Measurements from ENCODE around the gene ADK. TPM values are rescaled to one million over a fixed set of nuclear protein-coding genes. Genes with fewer than 3 reads are reported as not detected.

ADK gene
- total and polyA plus RNA-seq, 7 experiments from 2014 or later: 20.7 to 43.8 (median 25.3) TPM

DNA sequence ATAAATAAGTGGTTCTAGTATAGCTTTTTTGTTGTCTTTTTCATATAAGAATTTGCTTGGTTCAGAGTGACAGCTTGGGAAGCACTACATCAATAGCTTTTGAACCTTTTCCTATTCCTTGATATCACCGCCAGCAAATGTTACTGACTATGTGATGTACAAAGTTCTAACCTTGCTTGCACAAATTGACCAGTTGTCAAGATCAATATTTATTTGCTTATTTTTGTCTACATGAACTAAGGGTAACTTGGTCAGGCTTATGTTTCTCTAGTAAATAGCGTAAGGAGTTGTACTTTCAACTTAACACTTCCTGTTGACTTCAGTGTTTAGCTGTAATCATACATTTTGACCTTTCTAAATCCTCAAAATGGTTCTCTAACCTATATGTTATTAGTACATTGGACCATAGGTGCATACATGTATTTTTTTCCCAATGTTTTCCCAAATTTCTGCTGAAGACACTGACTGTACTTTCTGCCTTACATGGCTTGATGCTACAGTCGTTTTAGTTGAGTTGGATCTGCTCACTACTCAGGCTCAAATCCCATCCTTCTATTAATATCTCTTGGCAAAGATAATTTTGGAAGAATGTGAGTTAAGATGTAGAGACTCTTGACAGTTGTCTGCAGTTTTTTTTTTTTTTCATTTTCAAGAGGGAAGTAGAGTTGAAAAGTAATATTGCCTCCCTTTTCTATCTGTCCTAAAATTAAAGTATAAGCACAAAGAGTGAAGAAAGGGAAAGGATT lies 436.3 kb downstream of the ADK start:
- peaks cover 24 to 76% (median 69%) of the 10 kb centered on the region in 7 donors for H3K4me1 Mint-ChIP-seq
- intact Hi-C loops (cut with micrococcal nuclease): loop anchor here (5.0 to 10.0 kb wide), 7 partner anchors 52 to 648 kb away; partner anchors contain the start of genes SAMD8 (in 2 of the 2), COMTD1 (in 1 of the 2) and VCL (in 1 of the 2)
- H3K27ac Mint-ChIP-seq: peak overlapping the region; percentile 87 to 97 (median 91)
- no peak overlapping the region for H3K4me3 ChIP-seq (ENCODE audit: low read length)
- H3K27ac ChIP-seq (ENCODE audit: low read depth, low read length): peak overlapping the region; percentile 42
- H3K36me3 ChIP-seq (ENCODE audit: control insufficient read depth in 2 of 3, insufficient read depth in 3 of 3, low read length in 3 of 3): no peaks in the 10 kb centered on the region
- peak overlapping the region in 9 of 10 donors; percentile 19 to 83 (median 41) for H3K4me3 Mint-ChIP-seq
- no peaks in the 10 kb centered on the region for H3K27me3 ChIP-seq (ENCODE audit: control insufficient read depth in 2 of 2, insufficient read depth in 2 of 2, low read length in 2 of 2)
- CTCF ChIA-PET: interaction anchor here (0.7 to 1.4 kb wide), 2 partner anchors 13 to 168 kb away, joined by 3 to 6 read pairs; no protein-coding TSS in a partner anchor
- no peaks in the 10 kb centered on the region for H3K27me3 Mint-ChIP-seq
- DNase-seq: no peak
- no peak for ATAC-seq
- POLR2A ChIA-PET: interaction anchor here (0.6 to 1.5 kb wide), 2 partner anchors 238 to 556 kb away, joined by 3 to 4 read pairs; no protein-coding TSS in a partner anchor
- no peaks in the 10 kb centered on the region for H3K9me3 ChIP-seq (ENCODE audit: control insufficient read depth in 2 of 3, low read length in 3 of 3)
- peaks cover 37 to 42% of the 10 kb centered on the region in 2 donors for H3K4me1 ChIP-seq (ENCODE audit: control insufficient read depth in 2 of 2, insufficient read depth in 2 of 2, low read length in 2 of 2)
- H3K36me3 Mint-ChIP-seq: peaks cover 0 to 9% (median 0%) of the 10 kb centered on the region in 5 donors
- H3K9me3 Mint-ChIP-seq: no peaks in the 10 kb centered on the region

DNA sequence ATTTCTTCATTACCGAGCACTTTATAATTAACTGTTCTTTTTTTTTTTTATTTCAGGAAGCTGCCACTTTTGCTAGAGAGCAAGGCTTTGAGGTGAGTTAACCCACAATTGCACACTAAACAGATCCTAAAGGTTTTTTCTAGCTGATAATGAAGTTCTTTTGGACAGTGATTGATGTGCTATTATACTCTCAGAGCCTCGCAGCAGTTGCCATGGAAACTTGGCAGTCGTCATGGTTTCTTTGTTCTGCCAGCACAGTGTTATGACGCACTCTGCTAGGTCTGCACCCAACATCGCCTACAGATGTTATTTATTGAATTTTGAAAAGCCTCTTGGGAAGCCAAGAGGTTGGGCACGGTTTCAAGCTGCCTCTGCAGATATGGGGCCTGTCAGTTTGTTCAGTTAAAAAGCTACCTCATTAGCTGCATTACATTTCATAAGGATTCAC lies 438.2 kb downstream of the ADK start:
- CTCF ChIA-PET: no interaction called here
- peaks cover 21 to 66% (median 59%) of the 10 kb centered on the region in 7 donors for H3K4me1 Mint-ChIP-seq

DNA sequence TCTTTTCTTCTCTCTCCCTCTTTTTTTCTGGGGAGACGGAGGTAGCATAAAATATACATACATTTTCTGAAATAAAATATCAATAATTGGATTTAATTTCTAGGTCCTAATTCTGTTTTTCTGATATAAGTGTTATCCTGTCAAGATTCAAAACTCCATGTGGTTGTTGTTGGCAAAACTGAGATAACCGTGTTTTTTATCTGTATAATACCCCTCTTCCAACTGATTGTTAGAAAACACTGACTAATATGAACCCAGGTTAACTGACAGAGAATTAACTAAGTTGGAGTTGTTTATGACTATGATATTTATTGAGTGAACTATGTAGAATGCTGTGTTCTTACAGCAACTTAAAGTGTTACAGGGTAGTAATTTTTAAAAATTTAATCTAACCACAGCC lies 438.8 kb downstream of the ADK start:
- Histone ChIP-seq H3K27ac (ENCODE audit: low read depth, low read length) (peak overlapping the region; percentile 64), H3K9me3 (ENCODE audit: control insufficient read depth in 2 of 3, low read length in 3 of 3) (no peaks in the 10 kb centered on the region), H3K4me3 (ENCODE audit: low read length) (no peak overlapping the region), H3K36me3 (ENCODE audit: control insufficient read depth in 2 of 3, insufficient read depth in 3 of 3, low read length in 3 of 3) (no peaks in the 10 kb centered on the region), H3K27me3 (ENCODE audit: control insufficient read depth in 2 of 2, insufficient read depth in 2 of 2, low read length in 2 of 2) (no peaks in the 10 kb centered on the region), H3K4me1 (ENCODE audit: control insufficient read depth in 2 of 2, insufficient read depth in 2 of 2, low read length in 2 of 2) (peaks cover 32 to 38% of the 10 kb centered on the region in 2 donors)
- Mint-ChIP-seq H3K27me3 (no peaks in the 10 kb centered on the region), H3K27ac (peak overlapping the region; percentile 55 to 97 (median 93)), H3K36me3 (peaks cover 0 to 10% (median 0%) of the 10 kb centered on the region in 5 donors), H3K4me1 (peaks cover 21 to 60% (median 55%) of the 10 kb centered on the region in 7 donors), H3K4me3 (peak overlapping the region in 5 of 10 donors; percentile 3 to 75 (median 7)), H3K9me3 (peaks cover 0 to 2% (median 0%) of the 10 kb centered on the region in 11 donors)
- POLR2A ChIA-PET: interaction anchor here (0.6 kb wide), 1 partner anchor 9 kb away, joined by 3 read pairs; no protein-coding TSS in a partner anchor
- CTCF ChIA-PET: no interaction called here
- no peak for DNase-seq
- ATAC-seq: no peak
- intact Hi-C loops (cut with micrococcal nuclease): loop anchor here (1.0 to 10.0 kb wide), 12 partner anchors 55 to 645 kb away; partner anchors contain the start of genes COMTD1 (in 2 of the 2), SAMD8 (in 2 of the 2), ADK (in 1 of the 2) and KAT6B (in 1 of the 2)

More for the DNA sequence above, 438.2 kb downstream of the ADK start:
- POLR2A ChIA-PET: interaction anchor here (0.6 to 1.1 kb wide), 3 partner anchors 29 to 235 kb away, joined by 3 to 4 read pairs (median 4); no protein-coding TSS in a partner anchor
- intact Hi-C loops (cut with micrococcal nuclease): loop anchor here (1.0 to 10.0 kb wide), 12 partner anchors 54 to 646 kb away; partner anchors contain the start of genes COMTD1 (in 2 of the 2), SAMD8 (in 2 of the 2), ADK (in 1 of the 2) and KAT6B (in 1 of the 2)
- peak; percentile 88 for ATAC-seq
- H3K36me3 Mint-ChIP-seq: peaks cover 0 to 10% (median 0%) of the 10 kb centered on the region in 5 donors
- no peaks in the 10 kb centered on the region for H3K27me3 Mint-ChIP-seq
- Histone ChIP-seq H3K9me3 (ENCODE audit: control insufficient read depth in 2 of 3, low read length in 3 of 3) (no peaks in the 10 kb centered on the region), H3K4me1 (ENCODE audit: control insufficient read depth in 2 of 2, insufficient read depth in 2 of 2, low read length in 2 of 2) (peaks cover 37 to 42% of the 10 kb centered on the region in 2 donors), H3K27me3 (ENCODE audit: control insufficient read depth in 2 of 2, insufficient read depth in 2 of 2, low read length in 2 of 2) (no peaks in the 10 kb centered on the region), H3K27ac (ENCODE audit: low read depth, low read length) (peak overlapping the region; percentile 69), H3K4me3 (ENCODE audit: low read length) (no peak overlapping the region), H3K36me3 (ENCODE audit: control insufficient read depth in 2 of 3, insufficient read depth in 3 of 3, low read length in 3 of 3) (no peaks in the 10 kb centered on the region)
- peak overlapping the region in 8 of 10 donors; percentile 6 to 75 (median 60) for H3K4me3 Mint-ChIP-seq
- H3K27ac Mint-ChIP-seq: peak overlapping the region; percentile 70 to 97 (median 93)
- peak; percentile 41 to 97 (median 92) for DNase-seq
- peaks cover 0 to 2% (median 0%) of the 10 kb centered on the region in 11 donors for H3K9me3 Mint-ChIP-seq

DNA sequence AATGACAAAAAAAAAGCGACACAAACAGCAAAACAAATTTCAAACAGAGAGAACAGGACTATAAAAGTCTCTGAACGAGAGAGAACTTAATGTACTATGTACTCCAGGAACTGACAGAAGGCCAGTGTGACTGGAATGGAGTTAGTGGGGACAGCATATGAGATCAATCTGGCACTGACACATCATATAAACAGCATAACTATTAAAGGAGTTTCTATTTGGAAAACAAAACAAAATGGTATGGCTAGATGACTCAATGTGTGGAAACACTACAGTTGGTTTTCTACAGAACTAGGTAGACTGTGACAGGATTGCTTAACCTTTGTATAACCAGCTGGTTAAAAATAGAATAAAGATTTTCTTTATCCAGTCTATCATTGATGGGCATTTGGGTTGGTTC lies 442.4 kb downstream of the ADK start:
- POLR2A ChIA-PET: no interaction called here
- CTCF ChIA-PET: no interaction called here
- Mint-ChIP-seq H3K4me1 (peaks cover 6 to 34% (median 31%) of the 10 kb centered on the region in 7 donors), H3K9me3 (peaks cover 0 to 2% (median 0%) of the 10 kb centered on the region in 11 donors), H3K36me3 (peaks cover 0 to 9% (median 3%) of the 10 kb centered on the region in 5 donors), H3K27me3 (no peaks in the 10 kb centered on the region), H3K4me3 (no peak overlapping the region), H3K27ac (peak overlapping the region in 4 of 9 donors; percentile 3 to 62 (median 18))
- Histone ChIP-seq H3K4me3 (ENCODE audit: low read length) (no peak overlapping the region), H3K36me3 (ENCODE audit: control insufficient read depth in 2 of 3, insufficient read depth in 3 of 3, low read length in 3 of 3) (no peaks in the 10 kb centered on the region), H3K27ac (ENCODE audit: low read depth, low read length) (no peak overlapping the region), H3K9me3 (ENCODE audit: control insufficient read depth in 2 of 3, low read length in 3 of 3) (no peaks in the 10 kb centered on the region), H3K27me3 (ENCODE audit: control insufficient read depth in 2 of 2, insufficient read depth in 2 of 2, low read length in 2 of 2) (no peaks in the 10 kb centered on the region), H3K4me1 (ENCODE audit: control insufficient read depth in 2 of 2, insufficient read depth in 2 of 2, low read length in 2 of 2) (peaks cover 9 to 17% of the 10 kb centered on the region in 2 donors)
- ATAC-seq (no peak), DNase-seq (no peak)
- intact Hi-C loops (cut with micrococcal nuclease): no loop called here

DNA sequence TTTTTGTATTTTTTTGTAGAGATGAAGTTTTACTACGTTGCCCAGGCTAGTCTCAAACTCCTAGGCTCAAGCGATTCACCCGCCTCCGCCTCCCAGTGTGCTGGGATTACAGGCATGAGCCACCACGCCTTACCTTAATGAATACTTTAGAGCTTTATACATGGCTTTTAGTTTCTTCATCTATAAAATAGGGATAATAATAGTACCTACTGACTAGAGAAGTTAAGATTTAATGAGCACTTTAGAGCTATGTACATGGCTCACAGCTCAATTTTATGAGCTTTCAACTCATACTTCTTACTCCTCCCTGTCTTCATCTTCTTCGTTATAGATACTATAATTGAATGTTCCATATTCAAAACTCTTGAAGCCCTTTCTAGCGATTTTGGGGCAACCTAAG lies 445.7 kb downstream of the ADK start:
- H3K4me1 Mint-ChIP-seq: peaks cover 4 to 19% (median 9%) of the 10 kb centered on the region in 7 donors
- ChIA-PET CTCF (no interaction called here), POLR2A (no interaction called here)
- intact Hi-C loops (cut with micrococcal nuclease): no loop called here
- Histone ChIP-seq H3K4me1 (ENCODE audit: control insufficient read depth in 2 of 2, insufficient read depth in 2 of 2, low read length in 2 of 2) (no peaks in the 10 kb centered on the region), H3K36me3 (ENCODE audit: control insufficient read depth in 2 of 3, insufficient read depth in 3 of 3, low read length in 3 of 3) (no peaks in the 10 kb centered on the region), H3K4me3 (ENCODE audit: low read length) (no peak overlapping the region), H3K9me3 (ENCODE audit: control insufficient read depth in 2 of 3, low read length in 3 of 3) (no peaks in the 10 kb centered on the region), H3K27me3 (ENCODE audit: control insufficient read depth in 2 of 2, insufficient read depth in 2 of 2, low read length in 2 of 2) (no peaks in the 10 kb centered on the region), H3K27ac (ENCODE audit: low read depth, low read length) (no peak overlapping the region)
- peaks cover 0 to 3% (median 0%) of the 10 kb centered on the region in 11 donors for H3K9me3 Mint-ChIP-seq
- H3K4me3 Mint-ChIP-seq: no peak overlapping the region
- ATAC-seq (no peak), DNase-seq (no peak)
- no peaks in the 10 kb centered on the region for H3K27me3 Mint-ChIP-seq
- peak overlapping the region in 3 of 9 donors; percentile 16 to 80 (median 38) for H3K27ac Mint-ChIP-seq
- peaks cover 0 to 13% (median 8%) of the 10 kb centered on the region in 5 donors for H3K36me3 Mint-ChIP-seq

DNA sequence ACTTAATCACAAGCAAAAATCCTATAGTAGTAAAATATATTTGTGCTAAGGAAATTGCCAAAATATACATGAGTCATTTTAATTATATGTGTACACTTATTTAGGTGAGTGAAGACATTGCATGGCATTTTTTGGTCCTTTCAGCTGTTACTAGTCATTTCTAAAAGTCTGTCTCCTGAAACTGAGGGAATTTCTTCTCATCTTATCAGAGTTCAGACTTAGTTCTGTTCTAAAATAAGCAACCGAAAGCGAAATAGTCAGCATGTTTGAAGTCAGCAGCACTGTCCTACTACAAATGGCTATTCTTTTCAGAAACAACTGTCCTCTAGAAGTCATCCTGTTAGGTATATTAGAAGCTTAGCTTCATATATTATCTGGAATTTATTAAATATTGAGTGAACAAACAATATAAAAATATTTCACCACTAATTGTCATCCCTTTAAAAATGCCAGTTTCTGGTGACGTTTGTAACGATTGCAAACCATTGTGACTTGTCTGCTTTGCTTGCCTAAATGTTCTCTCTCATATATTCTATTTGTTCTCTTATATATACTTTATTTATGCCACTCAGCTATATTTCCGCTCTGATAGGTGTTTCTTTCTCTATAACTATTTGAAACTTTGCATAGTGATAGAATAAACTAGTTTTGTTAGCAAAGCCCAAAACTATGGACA lies 448.0 kb downstream of the ADK start:
- intact Hi-C loops (cut with micrococcal nuclease): no loop called here
- Mint-ChIP-seq H3K9me3 (peaks cover 0 to 6% (median 2%) of the 10 kb centered on the region in 11 donors), H3K4me3 (no peak overlapping the region), H3K27me3 (no peaks in the 10 kb centered on the region), H3K4me1 (peaks cover 4 to 13% (median 9%) of the 10 kb centered on the region in 7 donors), H3K36me3 (peaks cover 0 to 28% (median 19%) of the 10 kb centered on the region in 5 donors), H3K27ac (no peak overlapping the region)
- H3K27me3 ChIP-seq (ENCODE audit: control insufficient read depth in 2 of 2, insufficient read depth in 2 of 2, low read length in 2 of 2): no peaks in the 10 kb centered on the region
- DNase-seq (no peak), ATAC-seq (no peak)
- POLR2A ChIA-PET: interaction anchor here (0.6 kb wide), 1 partner anchor 9 kb away, joined by 3 read pairs; no protein-coding TSS in a partner anchor
- H3K27ac ChIP-seq (ENCODE audit: low read depth, low read length): no peak overlapping the region
- H3K4me1 ChIP-seq (ENCODE audit: control insufficient read depth in 2 of 2, insufficient read depth in 2 of 2, low read length in 2 of 2): no peaks in the 10 kb centered on the region
- no peaks in the 10 kb centered on the region for H3K9me3 ChIP-seq (ENCODE audit: control insufficient read depth in 2 of 3, low read length in 3 of 3)
- CTCF ChIA-PET: no interaction called here
- H3K36me3 ChIP-seq (ENCODE audit: control insufficient read depth in 2 of 3, insufficient read depth in 3 of 3, low read length in 3 of 3): no peaks in the 10 kb centered on the region
- H3K4me3 ChIP-seq (ENCODE audit: low read length): no peak overlapping the region
